Endothelial cell (in vitro differentiated cells): ENCODE measurements around the gene NPY. TPM values are rescaled to one million over a fixed set of nuclear protein-coding genes. Genes with fewer than 3 reads are reported as not detected.

Source experiments
- DNase-seq: peaks from one replicate; pipeline ENCODE4 v3.0.0; 2021; ENCODE audit warnings: low spot score
- H3K27ac Mint-ChIP-seq: one replicate; pipeline ENCODE4 v1.8.0; 2021; ENCODE audit warnings: mixed read lengths, inconsistent platforms; ENCODE audit not compliant: unreplicated experiment
- H3K27me3 Mint-ChIP-seq: one replicate; pipeline ENCODE4 v1.8.0; 2021; ENCODE audit warnings: mild to moderate bottlenecking, moderate library complexity, mixed read lengths, inconsistent platforms; ENCODE audit not compliant: unreplicated experiment
- H3K36me3 Mint-ChIP-seq: one replicate; pipeline ENCODE4 v1.8.0; 2021; ENCODE audit warnings: mild to moderate bottlenecking, low read depth, mixed read lengths, inconsistent platforms; ENCODE audit not compliant: unreplicated experiment
- H3K4me1 Mint-ChIP-seq: one replicate; pipeline ENCODE4 v1.8.0; 2021; ENCODE audit warnings: mild to moderate bottlenecking, mixed read lengths, inconsistent platforms; ENCODE audit not compliant: unreplicated experiment
- H3K4me3 Mint-ChIP-seq: one replicate; pipeline ENCODE4 v1.8.0; 2021; ENCODE audit warnings: mild to moderate bottlenecking, mixed read lengths, inconsistent platforms; ENCODE audit not compliant: unreplicated experiment
- H3K9me3 Mint-ChIP-seq: one replicate; pipeline ENCODE4 v1.8.0; 2021; ENCODE audit warnings: mixed read lengths, inconsistent platforms; ENCODE audit not compliant: unreplicated experiment
- CTCF ChIP-seq: fragments of 200-600 bp; sonication (generic); IDR thresholded peaks from one replicate; pipeline ENCODE4 v1.5.0; 2021; ENCODE audit warnings: antibody characterized with exemption; ENCODE audit not compliant: unreplicated experiment
- total RNA-seq: library from RNA; stranded (reverse); fragmentation: NEBNext Ultra II Directional; extraction: Animal tissue kit (Norgen Biotek cat#: 25700); gene quantifications from one replicate; pipeline ENCODE4 v1.2.1, GENCODE V29; 2021; ENCODE audit not compliant: unreplicated experiment

The NPY gene
- total RNA-seq, 1 donor from 2014 or later, result not detected

GRCh38 chr7:24334012-24334411 lies 50.0 kb downstream of the NPY start:
- H3K27ac Mint-ChIP-seq, result no peak overlapping the region
- H3K27me3 Mint-ChIP-seq, result no peaks in the 10 kb centered on the region
- H3K4me1 Mint-ChIP-seq, result peaks cover 3% of the 10 kb centered on the region
- no peak for TF ChIP-seq CTCF
- DNase-seq, result no peak
- H3K9me3 Mint-ChIP-seq, result no peaks in the 10 kb centered on the region
- no peak overlapping the region for H3K4me3 Mint-ChIP-seq
- no peaks in the 10 kb centered on the region for H3K36me3 Mint-ChIP-seq

GRCh38 chr7:24334627-24335026 lies 50.6 kb downstream of the NPY start:
- no peak for DNase-seq
- Mint-ChIP-seq H3K4me3 (no peak overlapping the region), H3K27me3 (no peaks in the 10 kb centered on the region), H3K9me3 (no peaks in the 10 kb centered on the region), H3K4me1 (peaks cover 3% of the 10 kb centered on the region), H3K36me3 (no peaks in the 10 kb centered on the region), H3K27ac (no peak overlapping the region)
- no peak for TF ChIP-seq CTCF

GRCh38 chr7:24336461-24336860 lies 52.5 kb downstream of the NPY start:
- H3K4me3 Mint-ChIP-seq, result no peak overlapping the region

GRCh38 chr7:24337180-24337579 lies 53.2 kb downstream of the NPY start:
- Mint-ChIP-seq H3K27ac (no peak overlapping the region), H3K36me3 (no peaks in the 10 kb centered on the region), H3K4me1 (peaks cover 3% of the 10 kb centered on the region), H3K27me3 (no peaks in the 10 kb centered on the region), H3K4me3 (no peak overlapping the region), H3K9me3 (no peaks in the 10 kb centered on the region)
- no peak for TF ChIP-seq CTCF
- no peak for DNase-seq

More at GRCh38 chr7:24336461-24336860, 52.5 kb downstream of the NPY start:
- no peak overlapping the region for H3K27ac Mint-ChIP-seq
- no peak for DNase-seq
- H3K36me3 Mint-ChIP-seq, result no peaks in the 10 kb centered on the region
- no peaks in the 10 kb centered on the region for H3K27me3 Mint-ChIP-seq
- H3K4me1 Mint-ChIP-seq, result peaks cover 3% of the 10 kb centered on the region
- no peaks in the 10 kb centered on the region for H3K9me3 Mint-ChIP-seq
- no peak for TF ChIP-seq CTCF

- Mint-ChIP-seq H3K27me3 (no peaks in the 10 kb centered on the region), H3K4me3 (no peak overlapping the region), H3K36me3 (no peaks in the 10 kb centered on the region), H3K27ac (no peak overlapping the region), H3K9me3 (no peaks in the 10 kb centered on the region), H3K4me1 (peaks cover 3% of the 10 kb centered on the region)
- no peak for DNase-seq
- no peak for TF ChIP-seq CTCF
Observed at GRCh38 chr7:24339575-24339974, 55.6 kb downstream of the NPY start.
